Trophoblast cell (in vitro differentiated cells and primary cell): ENCODE data around the gene RAB36.

Source experiments
- DNase-seq, 2 donors: peaks; one replicate each; pipeline ENCODE4 v3.0.0-alpha.2; 2016
- H2AFZ ChIP-seq: 2 replicates; pipeline ENCODE4 v1.6.1; 2013; ENCODE audit warnings: low read length, moderate library complexity, mild to moderate bottlenecking; ENCODE audit not compliant: insufficient read depth, poor library complexity
- H2AK5ac ChIP-seq: 2 replicates; pipeline ENCODE4 v1.6.1; 2013; ENCODE audit warnings: mild to moderate bottlenecking, low read length
- H2BK120ac ChIP-seq: 2 replicates; pipeline ENCODE4 v1.6.1; 2013; ENCODE audit warnings: low read length, mild to moderate bottlenecking, moderate library complexity; ENCODE audit not compliant: insufficient read depth, poor library complexity
- H2BK12ac ChIP-seq: 2 replicates; pipeline ENCODE4 v1.6.1; 2013; ENCODE audit warnings: mild to moderate bottlenecking, low read length, moderate library complexity
- H2BK5ac ChIP-seq: 2 replicates; pipeline ENCODE4 v1.6.1; 2013; ENCODE audit warnings: low read length, low read depth, moderate library complexity, mild to moderate bottlenecking; ENCODE audit not compliant: poor library complexity
- H3K14ac ChIP-seq: 2 replicates; pipeline ENCODE4 v1.6.1; 2013; ENCODE audit warnings: mild to moderate bottlenecking, low read length
- H3K18ac ChIP-seq: 2 replicates; pipeline ENCODE4 v1.6.1; 2013; ENCODE audit warnings: mild to moderate bottlenecking, low read length
- H3K23ac ChIP-seq: 2 replicates; pipeline ENCODE4 v1.6.1; 2013; ENCODE audit warnings: low read length
- H3K27ac ChIP-seq: 2 replicates; pipeline ENCODE4 v1.5.1; 2013; ENCODE audit warnings: low read depth, mild to moderate bottlenecking, inconsistent platforms, low read length, moderate library complexity
- H3K27me3 ChIP-seq: 2 replicates; pipeline ENCODE4 v1.6.1; 2013; ENCODE audit warnings: inconsistent platforms, mild to moderate bottlenecking, low read length, moderate library complexity; ENCODE audit not compliant: insufficient read depth
- H3K36me3 ChIP-seq, 2 experiments: 1 replicate in 1 of 2; 2 replicates in 1 of 2; pipeline ENCODE4 v1.6.1; 2013; ENCODE audit warnings: low read length in 2 of 2, mild to moderate bottlenecking in 2 of 2, moderate library complexity in 1 of 2; ENCODE audit not compliant: insufficient read depth in 2 of 2, control insufficient read depth in 1 of 2
- H3K4ac ChIP-seq: 2 replicates; pipeline ENCODE4 v1.6.1; 2013; ENCODE audit warnings: low read depth, mild to moderate bottlenecking, low read length, moderate library complexity
- H3K4me1 ChIP-seq, 2 experiments: 1 replicate in 1 of 2; 2 replicates in 1 of 2; pipeline ENCODE4 v1.6.1; 2013; ENCODE audit warnings: low read length in 2 of 2, mild to moderate bottlenecking in 2 of 2, moderate library complexity in 1 of 2; ENCODE audit not compliant: insufficient read depth in 2 of 2, control insufficient read depth in 1 of 2
- H3K4me2 ChIP-seq: 2 replicates; pipeline ENCODE4 v1.6.1; 2013; ENCODE audit warnings: inconsistent platforms, mild to moderate bottlenecking, low read length, moderate library complexity
- H3K4me3 ChIP-seq: 2 replicates; pipeline ENCODE4 v1.5.1; 2013; ENCODE audit warnings: mild to moderate bottlenecking, low read depth, low read length, inconsistent platforms
- H3K79me1 ChIP-seq: one replicate; pipeline ENCODE4 v1.6.1; 2013; ENCODE audit warnings: low read length
- H3K79me2 ChIP-seq: 2 replicates; pipeline ENCODE4 v1.6.1; 2013; ENCODE audit warnings: low read length, mild to moderate bottlenecking; ENCODE audit not compliant: control insufficient read depth, insufficient read depth, poor library complexity
- H3K9ac ChIP-seq: 2 replicates; pipeline ENCODE4 v1.6.1; 2013; ENCODE audit warnings: mild to moderate bottlenecking, low read length
- H3K9me3 ChIP-seq: 2 replicates; pipeline ENCODE4 v1.6.1; 2013; ENCODE audit warnings: low read depth, mild to moderate bottlenecking, control low read depth, inconsistent platforms, low read length; ENCODE audit not compliant: insufficient read depth
- H4K12ac ChIP-seq: 2 replicates; pipeline ENCODE4 v1.6.1; 2013; ENCODE audit warnings: low read depth, mild to moderate bottlenecking, low read length, moderate library complexity
- H4K8ac ChIP-seq: 2 replicates; pipeline ENCODE4 v1.6.1; 2013; ENCODE audit warnings: low read depth, mild to moderate bottlenecking, low read length, moderate library complexity
- H4K91ac ChIP-seq: one replicate; pipeline ENCODE4 v1.6.1; 2013; ENCODE audit warnings: low read depth, mild to moderate bottlenecking, low read length, moderate library complexity
- WGBS: extraction: QIAGEN DNeasy Blood & Tissue Kit; methylation state at CpG from one replicate; pipeline ENCODE4 v1.1.7; 2013; ENCODE audit warnings: missing lambda C conversion rate; ENCODE audit not compliant: insufficient read length, insufficient coverage; ENCODE audit errors: extremely low coverage; 5-methylcytosine and 5-hydroxymethylcytosine counted together

RAB36 gene

GRCh38 chr22:23107487-23108248 lies 37.6 kb upstream of the RAB36 start:
- no peak overlapping the region for H3K4me3 ChIP-seq
- H4K91ac ChIP-seq: no peak overlapping the region
- no peak overlapping the region for H4K12ac ChIP-seq
- H4K8ac ChIP-seq: no peak overlapping the region
- H3K36me3 ChIP-seq: no peaks in the 10 kb centered on the region
- no peaks in the 10 kb centered on the region for H3K9me3 ChIP-seq
- no peaks in the 10 kb centered on the region for H3K79me1 ChIP-seq
- WGBS: no CpG with 5 or more reads among the region's 17 CpGs
- no peak for DNase-seq
- H2AFZ ChIP-seq: no peak overlapping the region
- peaks cover 3 to 8% of the 10 kb centered on the region in 2 experiments for H3K4me1 ChIP-seq
- no peaks in the 10 kb centered on the region for H3K79me2 ChIP-seq
- no peak overlapping the region for H3K23ac ChIP-seq
- no peak overlapping the region for H2BK5ac ChIP-seq
- no peak overlapping the region for H3K4ac ChIP-seq
- no peak overlapping the region for H3K9ac ChIP-seq
- no peak overlapping the region for H2BK12ac ChIP-seq
- no peak overlapping the region for H3K18ac ChIP-seq
- H3K4me2 ChIP-seq: no peak overlapping the region
- no peaks in the 10 kb centered on the region for H3K27me3 ChIP-seq
- no peak overlapping the region for H2BK120ac ChIP-seq
- no peak overlapping the region for H3K14ac ChIP-seq
- no peak overlapping the region for H2AK5ac ChIP-seq
- H3K27ac ChIP-seq: no peak overlapping the region

GRCh38 chr22:23108249-23109078 lies 36.8 kb upstream of the RAB36 start:
- Histone ChIP-seq H2BK120ac (no peak overlapping the region), H3K36me3 (no peaks in the 10 kb centered on the region), H2AFZ (no peak overlapping the region), H3K27ac (no peak overlapping the region), H2AK5ac (no peak overlapping the region), H2BK5ac (no peak overlapping the region), H3K79me1 (no peaks in the 10 kb centered on the region), H3K9me3 (no peaks in the 10 kb centered on the region), H3K27me3 (no peaks in the 10 kb centered on the region), H4K12ac (no peak overlapping the region), H2BK12ac (no peak overlapping the region), H3K14ac (no peak overlapping the region), H3K4me3 (no peak overlapping the region), H3K18ac (no peak overlapping the region), H3K9ac (no peak overlapping the region), H4K8ac (no peak overlapping the region), H3K4me2 (no peak overlapping the region), H3K4ac (no peak overlapping the region), H4K91ac (no peak overlapping the region), H3K4me1 (peaks cover 3 to 8% of the 10 kb centered on the region in 2 experiments), H3K79me2 (no peaks in the 10 kb centered on the region), H3K23ac (no peak overlapping the region)
- WGBS: no CpG with 5 or more reads among the region's 7 CpGs
- no peak for DNase-seq

DNA sequence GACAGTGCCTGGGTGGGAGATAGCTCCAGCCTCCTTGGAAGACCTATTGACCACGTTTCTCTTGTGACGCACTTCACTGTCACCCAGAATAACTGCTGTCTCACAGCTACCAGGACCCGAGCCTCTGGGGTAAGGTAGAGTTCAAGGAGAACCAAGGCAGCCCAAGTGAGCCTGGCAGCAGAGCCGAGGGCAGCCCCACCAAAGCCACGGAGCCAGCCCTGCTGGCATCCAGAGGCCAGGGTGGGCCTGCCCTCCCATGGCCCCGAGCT lies 36.3 kb upstream of the RAB36 start:
- Histone ChIP-seq H4K91ac (no peak overlapping the region), H3K27me3 (no peaks in the 10 kb centered on the region), H3K4me3 (no peak overlapping the region), H2BK120ac (no peak overlapping the region), H4K8ac (no peak overlapping the region), H3K27ac (no peak overlapping the region), H2AFZ (no peak overlapping the region), H3K23ac (no peak overlapping the region), H3K4ac (no peak overlapping the region), H3K79me2 (no peaks in the 10 kb centered on the region), H3K4me1 (peaks cover 3 to 8% of the 10 kb centered on the region in 2 experiments), H2BK12ac (no peak overlapping the region), H3K36me3 (no peaks in the 10 kb centered on the region), H3K9ac (no peak overlapping the region), H4K12ac (no peak overlapping the region), H3K18ac (no peak overlapping the region), H3K4me2 (no peak overlapping the region), H2BK5ac (no peak overlapping the region), H3K9me3 (no peaks in the 10 kb centered on the region), H2AK5ac (no peak overlapping the region), H3K79me1 (no peaks in the 10 kb centered on the region), H3K14ac (no peak overlapping the region)
- DNase-seq: no peak
- no CpG with 5 or more reads among the region's 6 CpGs for WGBS

- Histone ChIP-seq H3K79me1 (no peaks in the 10 kb centered on the region), H3K4me2 (no peak overlapping the region), H3K79me2 (no peaks in the 10 kb centered on the region), H3K4me1 (peaks cover 3 to 8% of the 10 kb centered on the region in 2 experiments), H3K27me3 (no peaks in the 10 kb centered on the region), H3K9me3 (no peaks in the 10 kb centered on the region), H2BK5ac (no peak overlapping the region), H2AFZ (no peak overlapping the region), H4K8ac (no peak overlapping the region), H3K14ac (no peak overlapping the region), H2BK12ac (no peak overlapping the region), H3K36me3 (no peaks in the 10 kb centered on the region), H3K23ac (no peak overlapping the region), H2BK120ac (no peak overlapping the region), H3K9ac (no peak overlapping the region), H3K4ac (no peak overlapping the region), H3K18ac (no peak overlapping the region), H3K4me3 (no peak overlapping the region), H2AK5ac (no peak overlapping the region), H4K12ac (no peak overlapping the region), H4K91ac (no peak overlapping the region), H3K27ac (no peak overlapping the region)
- no peak for DNase-seq
- WGBS: no CpG with 5 or more reads among the region's 5 CpGs
Measured at GRCh38 chr22:23109441-23109978, 35.8 kb upstream of the RAB36 start.
